GM23338 (cell line): ENCODE results near the gene PKD2L1.

Source experiments
- CREB1 ChIP-seq: fragments of 250-450 bp; sonication (Bioruptor Pico); IDR thresholded peaks from 2 replicates; pipeline ENCODE4 v1.5.0; 2020; ENCODE audit warnings: low read depth, mild to moderate bottlenecking, moderate library complexity
- CTCF ChIP-seq, 2 experiments: fragments of 200-600 bp in 1 of 2; sonication (generic) in 1 of 2; conservative IDR thresholded peaks; 2 replicates each; pipeline versions ENCODE4 v1.5.1 to v1.6.1; 2016 to 2017; ENCODE audit warnings: antibody characterized with exemption in 2 of 2, low read depth in 2 of 2, mild to moderate bottlenecking in 2 of 2, moderate library complexity in 1 of 2
- EZH2 ChIP-seq: fragments of 200-600 bp; sonication (generic); IDR thresholded peaks from one replicate; pipeline ENCODE4 v1.8.0; 2017; ENCODE audit warnings: antibody characterized with exemption, mild to moderate bottlenecking, low read depth; ENCODE audit not compliant: unreplicated experiment
- EZH2phosphoT487 ChIP-seq: fragments of 200-600 bp; sonication (generic); IDR thresholded peaks from one replicate; pipeline ENCODE4 v1.8.1; 2018; ENCODE audit warnings: antibody characterized with exemption; ENCODE audit not compliant: unreplicated experiment
- POLR2AphosphoS5 ChIP-seq: IDR thresholded peaks from 2 replicates; pipeline ENCODE4 v1.6.1; 2016; ENCODE audit warnings: antibody characterized with exemption, low read depth

- TF ChIP-seq CTCF (conservative IDR thresholded peaks at IDR 0.05; ENCODE audit: low read depth in 2 of 2) (no peak), EZH2phosphoT487 (no peak), EZH2 (no peak), CREB1 (no peak), POLR2AphosphoS5 (no peak)
These were observed 2.4 kb downstream of the PKD2L1 start for GRCh38 chr10:100327718-100328009.
